ENCODE data around the gene AMBRA1.

The AMBRA1 gene

GRCh38 chr11:46570790-46571398, 22.9 kb downstream of the AMBRA1 start:
- DNase-seq (ENCODE audit: low read depth in 3 of 3) = no peak

DNA sequence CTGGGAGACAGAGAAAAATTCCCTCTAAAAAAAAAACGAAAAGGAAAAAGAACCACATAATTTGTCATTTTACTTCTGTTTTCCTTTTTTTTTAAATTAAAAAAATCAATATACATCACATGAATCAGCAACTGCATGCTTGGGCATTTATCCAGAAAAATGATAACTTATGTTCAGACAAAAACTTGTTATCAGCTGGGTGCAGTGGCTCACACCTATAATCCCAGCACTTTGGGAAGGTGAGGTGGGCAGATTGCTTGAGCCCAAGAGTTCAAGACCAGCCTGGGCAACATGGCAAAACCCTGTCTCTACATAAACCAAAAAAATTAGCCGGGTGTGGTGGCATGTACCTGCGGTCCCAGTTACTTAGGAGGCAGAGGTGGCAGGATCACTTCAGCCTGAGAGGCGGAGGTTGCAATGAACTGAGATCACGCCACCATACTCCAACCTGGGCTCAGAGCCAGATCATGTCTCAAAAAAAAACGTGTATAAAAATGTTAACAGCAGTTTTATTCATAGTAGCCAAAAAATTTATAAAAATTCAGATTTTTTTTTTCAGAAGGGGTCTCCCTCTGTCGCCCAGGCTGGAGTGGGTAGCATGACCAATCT, 28.5 kb downstream of the AMBRA1 start:
- no peak for DNase-seq (ENCODE audit: low read depth in 3 of 3)

GRCh38 chr11:46564459-46564858, 29.4 kb downstream of the AMBRA1 start:
- DNase-seq (ENCODE audit: low read depth in 3 of 3) = no peak

GRCh38 chr11:46562527-46562926, 31.3 kb downstream of the AMBRA1 start:
- no peak for DNase-seq (ENCODE audit: low read depth in 3 of 3)

DNA sequence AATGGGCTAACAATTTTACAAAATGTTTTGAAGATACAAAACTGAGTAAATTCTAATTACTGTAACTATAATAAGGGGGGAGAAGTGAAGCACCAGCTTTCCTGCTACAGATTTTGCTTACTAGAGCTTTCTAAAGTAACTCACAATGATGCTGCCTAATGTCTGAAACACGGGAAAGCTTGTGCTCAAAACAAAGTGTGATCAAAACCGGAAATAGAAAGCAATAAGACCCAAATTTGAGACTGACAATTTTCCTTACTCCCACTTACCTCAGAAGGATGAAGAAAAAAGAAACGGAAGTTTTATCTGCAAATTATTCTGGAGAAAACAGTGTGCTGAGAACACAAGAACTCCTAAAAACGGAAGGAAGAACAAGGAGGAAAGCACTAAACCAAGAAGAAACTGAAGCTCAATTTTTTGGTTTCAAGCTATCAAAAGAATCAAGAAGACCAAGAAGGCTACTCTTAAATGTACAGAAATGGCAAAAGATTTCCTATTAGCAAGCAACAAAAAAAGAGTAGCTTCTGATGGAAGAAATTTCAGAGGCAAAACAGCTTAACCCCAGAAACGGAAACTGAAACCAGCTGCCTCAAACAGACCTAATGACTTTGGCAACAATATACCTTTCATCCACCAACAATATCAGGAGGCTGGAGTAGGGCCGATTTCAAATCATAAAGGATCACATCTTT, 33.4 kb downstream of the AMBRA1 start:
- peak in 1 of 3 donors; percentile 8 for DNase-seq (ENCODE audit: low read depth in 3 of 3)

DNA sequence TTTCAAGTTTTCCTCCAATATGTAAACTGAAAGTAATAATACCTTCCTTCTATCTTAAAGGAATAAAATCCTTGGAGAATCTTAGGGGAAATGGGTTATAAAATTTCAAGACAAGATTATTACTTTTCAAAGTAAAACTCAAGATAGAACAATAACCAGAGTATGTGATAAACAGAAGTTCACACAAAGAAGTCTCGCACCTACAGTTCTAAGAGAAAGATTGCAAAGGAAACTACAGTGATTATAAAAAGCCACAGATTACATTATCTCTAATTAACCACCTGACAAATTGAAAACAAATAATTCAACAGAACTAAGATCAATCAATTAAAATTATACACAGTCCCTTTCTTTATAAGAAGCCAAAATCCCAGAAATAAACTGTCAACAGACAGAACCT, 34.0 kb downstream of the AMBRA1 start:
- no peak for DNase-seq (ENCODE audit: low read depth in 3 of 3)

- DNase-seq (ENCODE audit: low read depth in 3 of 3) = no peak
These were observed 36.1 kb downstream of the AMBRA1 start for GRCh38 chr11:46557684-46558151.

- DNase-seq (ENCODE audit: low read depth in 3 of 3) = no peak
These were observed 38.4 kb downstream of the AMBRA1 start for GRCh38 chr11:46555267-46556054.

GRCh38 chr11:46554213-46555147, 39.3 kb downstream of the AMBRA1 start:
- DNase-seq (ENCODE audit: low read depth in 3 of 3) = no peak

DNA sequence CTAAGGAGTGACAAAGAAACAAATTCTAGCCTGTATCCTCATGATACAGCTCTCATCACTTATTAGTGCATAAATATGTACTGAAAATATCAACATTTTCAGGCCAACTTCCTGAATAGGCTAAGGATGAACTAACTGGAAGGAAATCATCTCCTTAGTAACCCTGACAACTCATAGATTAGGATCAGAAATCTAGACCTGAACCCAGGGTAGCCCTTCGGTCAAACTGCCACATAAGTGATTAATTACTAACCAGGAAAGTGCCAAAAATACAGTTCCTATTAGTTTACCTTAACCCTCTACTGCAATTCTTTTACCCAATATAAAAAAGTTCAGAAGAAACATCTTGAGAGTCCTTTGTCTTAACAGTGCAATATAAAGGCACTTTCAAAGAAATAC, 40.0 kb downstream of the AMBRA1 start:
- DNase-seq (ENCODE audit: low read depth in 3 of 3) = no peak

DNA sequence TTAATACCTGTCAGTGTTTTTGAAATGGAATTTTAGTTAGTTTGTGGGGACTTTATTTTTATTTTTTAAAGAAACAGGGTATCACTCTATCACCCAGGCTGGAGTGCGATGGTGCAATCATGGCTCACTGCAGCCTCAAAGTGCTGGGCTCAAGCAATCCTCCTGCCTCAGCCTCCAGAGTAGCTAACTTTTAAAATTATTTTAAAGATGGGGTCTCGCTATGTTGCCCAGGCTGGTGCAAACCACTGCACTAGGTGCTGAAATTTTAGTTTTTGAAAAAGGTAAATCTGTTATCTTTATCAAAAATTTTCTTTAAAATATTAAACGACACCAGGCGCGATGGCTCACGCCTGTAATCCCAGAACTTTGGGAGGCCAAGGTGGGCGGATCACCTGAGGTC, 42.6 kb downstream of the AMBRA1 start:
- no peak for DNase-seq (ENCODE audit: low read depth in 3 of 3)

DNA sequence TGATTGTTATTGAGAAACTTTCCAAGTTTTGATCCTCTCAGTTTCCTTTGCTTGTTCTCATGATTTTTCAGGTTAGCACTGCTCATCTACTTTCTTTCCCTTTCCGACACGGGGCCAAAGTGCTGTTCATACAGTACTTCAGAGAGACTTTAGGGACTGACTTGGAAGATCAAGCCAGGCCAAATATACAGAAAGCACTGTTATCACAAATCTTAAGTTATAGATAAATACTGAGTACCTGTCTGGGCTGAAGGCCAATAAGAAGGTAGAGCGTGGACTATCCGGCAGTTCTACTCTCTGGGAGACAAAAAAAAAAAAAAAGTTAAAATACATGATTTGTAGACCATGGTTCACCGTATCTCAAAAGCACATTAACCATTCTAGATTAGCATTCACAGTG, 46.2 kb downstream of the AMBRA1 start:
- DNase-seq (ENCODE audit: low read depth in 3 of 3) = no peak

- no peak for DNase-seq (ENCODE audit: low read depth in 3 of 3)
These were observed 50.3 kb downstream of the AMBRA1 start for GRCh38 chr11:46543564-46543963.

GRCh38 chr11:46541593-46542371, 52.0 kb downstream of the AMBRA1 start:
- no peak for DNase-seq (ENCODE audit: low read depth in 3 of 3)

DNA sequence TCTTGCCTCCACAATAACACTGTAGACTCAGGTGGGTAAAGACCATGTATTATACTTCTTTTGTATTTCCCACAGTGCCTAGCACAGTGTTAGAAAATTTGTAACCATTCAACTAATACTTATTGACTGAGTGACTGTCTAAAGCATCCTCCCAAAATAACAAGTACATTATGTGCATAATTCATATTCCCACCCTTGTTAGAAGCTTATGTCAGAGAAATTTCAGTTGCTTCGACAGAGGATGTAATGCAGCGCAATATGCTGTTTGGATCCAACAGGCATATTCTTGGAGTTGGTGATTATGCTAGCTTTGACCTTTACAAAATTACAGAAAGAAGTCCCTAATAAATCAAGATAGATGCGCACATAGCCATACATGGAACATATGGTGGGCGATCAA, 53.0 kb downstream of the AMBRA1 start:
- DNase-seq (ENCODE audit: low read depth in 3 of 3) = no peak

DNA sequence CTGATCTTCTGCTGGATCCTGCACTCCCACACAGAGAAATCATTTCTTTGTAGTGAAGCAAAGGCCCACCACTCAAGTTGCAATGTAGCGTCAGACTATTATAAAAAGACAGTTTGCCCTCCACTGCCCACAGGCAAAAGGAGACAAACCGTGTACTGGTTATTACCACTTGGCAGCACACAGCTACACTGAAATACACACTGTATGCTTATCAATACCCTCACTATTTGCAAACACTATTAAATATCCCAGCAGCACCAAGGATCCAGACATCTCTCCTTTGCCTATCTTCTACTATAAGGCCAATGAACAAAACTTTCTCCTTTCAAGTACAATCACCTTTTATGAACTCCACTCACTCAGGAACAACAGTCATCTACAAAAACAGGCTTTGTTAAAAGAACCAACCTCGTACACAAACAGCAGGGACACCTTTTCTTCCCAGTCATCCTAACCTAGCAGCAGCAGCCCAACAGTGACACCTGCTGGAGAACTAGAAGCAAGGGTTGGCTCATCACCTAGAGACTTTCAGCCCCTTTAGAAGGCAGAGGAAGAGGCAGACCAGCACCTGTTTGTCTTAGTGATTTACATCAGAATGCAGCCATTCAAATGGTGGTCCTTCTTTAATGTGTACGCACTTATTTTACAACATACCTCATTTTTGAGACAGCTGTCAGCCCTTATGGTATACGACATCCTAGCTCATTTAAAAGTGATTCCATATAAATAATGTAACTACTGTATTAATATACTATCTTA, 56.1 kb downstream of the AMBRA1 start:
- DNase-seq (ENCODE audit: low read depth in 3 of 3) = peak; percentile 37 to 56 (median 41)

- DNase-seq (ENCODE audit: low read depth in 3 of 3) = no peak
These were observed 56.7 kb downstream of the AMBRA1 start for GRCh38 chr11:46537121-46537520.

DNA sequence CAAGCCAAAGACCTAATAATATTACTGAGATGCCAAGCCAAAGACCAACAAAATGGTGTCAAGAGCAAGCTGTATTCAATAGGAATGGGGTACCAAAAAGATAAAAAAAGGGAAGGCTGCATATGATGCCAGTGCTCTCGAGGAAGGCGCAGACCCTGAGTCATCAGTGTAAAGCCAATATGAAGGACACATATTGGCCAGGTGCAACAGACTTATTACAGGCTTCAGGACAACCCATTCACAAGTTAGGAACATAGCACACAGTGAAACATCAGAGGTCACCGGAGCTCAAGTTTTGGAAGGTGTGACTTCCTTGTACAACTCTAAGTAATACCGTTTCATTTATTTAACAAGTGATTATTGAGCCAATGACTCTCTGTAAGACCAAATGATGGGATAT, 58.1 kb downstream of the AMBRA1 start:
- DNase-seq (ENCODE audit: low read depth in 3 of 3) = no peak

DNA sequence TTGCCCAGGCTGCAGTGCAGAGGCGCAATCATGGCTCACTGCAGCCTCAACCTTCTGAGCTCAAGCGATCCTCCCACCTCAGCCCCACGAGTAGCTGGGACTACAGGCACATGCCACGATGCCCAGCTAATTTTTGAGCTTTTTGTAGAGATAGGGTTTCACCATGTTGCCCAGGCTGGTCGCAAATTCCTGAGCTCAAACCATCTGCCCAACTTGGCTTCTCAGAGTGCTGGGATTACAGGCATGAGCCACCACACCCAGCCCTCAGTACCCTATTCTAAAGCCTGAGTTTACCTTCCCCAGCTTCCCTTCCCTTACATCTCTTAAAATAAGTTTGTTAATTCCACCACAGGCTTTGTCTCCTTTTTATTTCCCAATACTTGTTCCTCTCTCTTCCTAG, 59.1 kb downstream of the AMBRA1 start:
- DNase-seq (ENCODE audit: low read depth in 3 of 3) = no peak
